Erythroblast (primary cell): Measurements from ENCODE around the gene HDAC6.
"Not testable (repeated sequence)": the region's sequence is repeated elsewhere in the genome, so short reads cannot be mapped to it uniquely, and the experiment has no call there.

Experiments
- DNase-seq, 2 experiments: peaks; one replicate each; lab custom pipeline; 2025; lab: John Stamatoyannopoulos, UW
- GATA1 ChIP-seq: IDR thresholded peaks from 2 replicates; pipeline ENCODE4 v1.6.1; 2011; ENCODE audit warnings: low read depth, mild to moderate bottlenecking, control low read depth, low read length, moderate library complexity
- POLR2A ChIP-seq: IDR thresholded peaks from 2 replicates; pipeline ENCODE4 v1.6.1; 2011; ENCODE audit warnings: mild to moderate bottlenecking, low read length

The HDAC6 gene

DNA sequence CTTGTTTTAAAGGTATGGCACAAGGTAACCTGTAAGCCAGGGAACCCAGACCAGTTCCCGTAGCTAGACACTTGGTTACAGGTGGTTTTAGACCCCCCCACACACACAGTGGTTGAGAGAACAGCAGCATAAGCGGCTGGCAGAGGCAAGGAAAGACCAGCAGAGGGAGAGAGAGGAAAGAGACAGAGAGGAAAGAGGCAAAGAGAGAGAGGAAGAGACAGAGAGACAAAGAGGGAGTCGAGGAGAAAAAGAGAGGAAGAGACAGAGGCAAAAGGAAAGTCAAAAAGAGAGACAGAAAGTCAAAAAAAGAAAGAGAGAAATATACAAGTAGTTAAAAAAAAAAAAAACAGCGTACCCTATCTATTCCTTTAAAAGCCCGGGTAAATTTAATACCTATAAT, 53.0 kb downstream of the HDAC6 start:
- DNase-seq, result peak in 1 of 2 experiments; percentile 1

DNA sequence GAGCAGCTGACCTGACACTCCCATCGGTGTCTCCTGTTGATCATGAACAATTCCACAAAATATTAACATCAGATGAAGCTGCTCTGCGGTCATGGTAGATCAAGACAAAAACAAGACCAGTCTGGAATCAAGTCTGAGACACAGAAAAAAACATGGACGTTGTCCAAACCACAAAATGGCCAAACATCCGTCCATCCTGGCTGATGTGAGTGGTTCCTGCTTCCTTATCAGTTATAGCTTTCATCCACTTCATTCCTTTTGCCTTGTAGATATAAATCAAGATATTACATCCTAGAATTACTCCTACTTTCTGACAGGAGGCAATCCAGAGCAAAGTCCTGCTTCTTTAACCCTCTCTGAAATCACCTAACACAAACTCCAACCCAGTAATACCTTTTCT, 62.3 kb downstream of the HDAC6 start:
- no peak for DNase-seq
- TF ChIP-seq POLR2A (no peak), GATA1 (no peak)

More for the DNA sequence above, 53.0 kb downstream of the HDAC6 start:
- no peak for TF ChIP-seq GATA1
- TF ChIP-seq POLR2A, result no peak

DNA sequence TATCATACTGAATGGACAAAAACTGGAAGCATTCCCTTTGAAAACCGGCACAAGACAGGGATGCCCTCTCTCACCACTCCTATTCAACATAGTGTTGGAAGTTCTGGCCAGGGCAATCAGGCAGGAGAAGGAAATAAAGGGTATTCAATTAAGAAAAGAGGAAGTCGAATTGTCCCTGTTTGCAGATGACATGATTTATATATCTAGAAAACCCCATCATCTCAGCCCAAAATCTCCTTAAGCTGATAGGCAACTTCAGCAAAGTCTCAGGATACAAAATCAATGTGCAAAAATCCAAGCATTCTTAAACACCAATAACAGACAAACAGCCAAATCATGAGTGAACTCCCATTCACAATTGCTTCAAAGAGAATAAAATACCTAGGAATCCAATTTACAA, 70.2 kb downstream of the HDAC6 start:
- not testable (repeated sequence) for DNase-seq
